ENCODE measurements around the gene LHX4. TPM values are rescaled to one million over a fixed set of nuclear protein-coding genes. Genes with fewer than 3 reads are reported as not detected.

LHX4 gene
- total and polyA plus RNA-seq, 4 donors: 0.02 to 0.03 (median 0.02) TPM; not detected in 1

DNA sequence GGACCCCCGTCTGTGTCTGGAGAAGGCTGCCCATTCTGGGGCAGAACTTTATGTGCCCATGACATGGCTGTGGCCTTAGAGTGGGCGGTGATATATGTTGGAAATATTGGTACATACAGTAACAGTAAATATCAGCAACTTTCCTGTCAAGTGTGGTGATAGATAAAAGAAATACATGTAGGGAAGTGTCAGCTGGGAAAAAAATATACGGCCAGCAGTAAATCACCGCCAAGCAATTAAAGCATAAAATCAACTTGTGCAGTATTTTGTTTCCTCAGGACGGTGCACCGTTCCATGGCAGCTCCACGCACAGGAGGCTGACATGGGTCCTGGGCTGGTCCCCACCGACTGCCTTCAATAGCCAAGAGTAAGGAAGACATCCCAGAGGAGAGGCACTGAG lies 27.4 kb downstream of the LHX4 start:
- DNase-seq (no peak), ATAC-seq (ENCODE audit: insufficient read depth, low FRiP score) (no peak)
- no peaks in the 10 kb centered on the region for H3K36me3 ChIP-seq (ENCODE audit: control insufficient read depth in 4 of 4, insufficient read depth in 4 of 4, low read length in 4 of 4)
- WGBS, 2 donors: 74 to 75% methylated on average over 8 of the region's 8 CpGs
- peaks cover 0 to 3% (median 0%) of the 10 kb centered on the region in 5 donors for H3K4me1 ChIP-seq (ENCODE audit: control insufficient read depth in 5 of 5, insufficient read depth in 5 of 5, low read length in 5 of 5)
- TF ChIP-seq, protein P1, sequence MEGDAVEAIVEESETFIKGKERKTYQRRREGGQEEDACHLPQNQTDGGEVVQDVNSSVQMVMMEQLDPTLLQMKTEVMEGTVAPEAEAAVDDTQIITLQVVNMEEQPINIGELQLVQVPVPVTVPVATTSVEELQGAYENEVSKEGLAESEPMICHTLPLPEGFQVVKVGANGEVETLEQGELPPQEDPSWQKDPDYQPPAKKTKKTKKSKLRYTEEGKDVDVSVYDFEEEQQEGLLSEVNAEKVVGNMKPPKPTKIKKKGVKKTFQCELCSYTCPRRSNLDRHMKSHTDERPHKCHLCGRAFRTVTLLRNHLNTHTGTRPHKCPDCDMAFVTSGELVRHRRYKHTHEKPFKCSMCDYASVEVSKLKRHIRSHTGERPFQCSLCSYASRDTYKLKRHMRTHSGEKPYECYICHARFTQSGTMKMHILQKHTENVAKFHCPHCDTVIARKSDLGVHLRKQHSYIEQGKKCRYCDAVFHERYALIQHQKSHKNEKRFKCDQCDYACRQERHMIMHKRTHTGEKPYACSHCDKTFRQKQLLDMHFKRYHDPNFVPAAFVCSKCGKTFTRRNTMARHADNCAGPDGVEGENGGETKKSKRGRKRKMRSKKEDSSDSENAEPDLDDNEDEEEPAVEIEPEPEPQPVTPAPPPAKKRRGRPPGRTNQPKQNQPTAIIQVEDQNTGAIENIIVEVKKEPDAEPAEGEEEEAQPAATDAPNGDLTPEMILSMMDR (IDR thresholded peaks at IDR 0.05; ENCODE audit: control extremely low read depth, extremely low read depth): no peak
- H3K4me3 ChIP-seq: no peak overlapping the region
- no peak overlapping the region for H3K27ac ChIP-seq (ENCODE audit: low read depth in 1 of 2, low read length in 1 of 2)
- H3K27me3 ChIP-seq (ENCODE audit: control insufficient read depth in 3 of 3, insufficient read depth in 3 of 3, low read length in 2 of 3): peaks cover 4 to 10% (median 10%) of the 10 kb centered on the region in 3 donors
- H3K9me3 ChIP-seq (ENCODE audit: control insufficient read depth in 4 of 4, insufficient read depth in 3 of 4, low read length in 3 of 4): no peaks in the 10 kb centered on the region
- no peak overlapping the region for H3K9ac ChIP-seq (ENCODE audit: insufficient read depth in 1 of 2, low read length in 2 of 2)

DNA sequence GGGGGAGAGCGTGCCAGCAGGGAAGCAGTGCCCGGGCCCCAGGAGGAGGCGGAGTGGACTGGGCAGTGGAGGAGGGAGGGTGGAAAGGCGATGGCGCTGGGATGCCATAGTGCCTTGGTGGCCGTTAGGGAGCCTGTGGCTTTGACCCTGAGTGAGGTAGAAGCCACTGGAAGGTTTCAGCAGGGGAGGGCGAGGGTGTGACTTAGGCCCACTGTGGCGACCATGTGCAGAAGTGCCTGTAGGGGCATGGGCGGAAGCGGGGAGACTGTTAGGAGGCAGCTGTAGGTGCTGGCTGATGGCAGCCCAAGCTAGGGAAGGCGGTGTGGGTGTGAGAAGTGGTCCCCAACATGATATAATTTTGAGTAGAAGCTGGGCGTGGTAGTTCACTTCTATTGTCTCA lies 28.2 kb downstream of the LHX4 start:
- Histone ChIP-seq H3K4me3 (no peak overlapping the region), H3K36me3 (ENCODE audit: control insufficient read depth in 4 of 4, insufficient read depth in 4 of 4, low read length in 4 of 4) (no peaks in the 10 kb centered on the region), H3K9me3 (ENCODE audit: control insufficient read depth in 4 of 4, insufficient read depth in 3 of 4, low read length in 3 of 4) (no peaks in the 10 kb centered on the region), H3K4me1 (ENCODE audit: control insufficient read depth in 5 of 5, insufficient read depth in 5 of 5, low read length in 5 of 5) (peaks cover 0 to 3% (median 0%) of the 10 kb centered on the region in 5 donors), H3K27ac (ENCODE audit: low read depth in 1 of 2, low read length in 1 of 2) (no peak overlapping the region), H3K27me3 (ENCODE audit: control insufficient read depth in 3 of 3, insufficient read depth in 3 of 3, low read length in 2 of 3) (peaks cover 4 to 13% (median 10%) of the 10 kb centered on the region in 3 donors), H3K9ac (ENCODE audit: insufficient read depth in 1 of 2, low read length in 2 of 2) (no peak overlapping the region)
- ATAC-seq (ENCODE audit: insufficient read depth, low FRiP score) (no peak), DNase-seq (no peak)
- TF ChIP-seq, protein P1 (IDR thresholded peaks at IDR 0.05; ENCODE audit: control extremely low read depth, extremely low read depth): no peak
- 86 to 91% methylated on average over 12 of the region's 12 CpGs for WGBS, 2 donors

DNA sequence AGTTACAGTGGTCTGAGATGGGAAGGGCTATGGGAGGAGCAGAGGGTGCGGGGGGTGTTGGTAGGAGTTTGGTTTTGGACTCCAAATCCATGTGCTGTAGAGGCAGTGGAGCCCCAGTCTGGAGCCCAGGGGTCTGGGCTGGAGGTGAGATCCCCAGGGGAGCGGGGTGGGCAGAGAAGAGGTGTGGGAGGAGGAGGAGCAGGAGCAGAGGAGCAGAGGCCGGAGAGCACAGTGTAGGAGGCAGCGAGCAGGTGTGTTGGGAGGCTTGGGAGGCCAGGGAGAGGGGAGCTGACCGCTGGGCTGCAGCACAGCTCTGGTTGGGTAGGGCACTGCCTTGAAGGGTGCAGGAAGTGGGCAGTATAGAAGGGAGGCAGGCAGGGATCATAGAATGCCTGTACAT lies 28.9 kb downstream of the LHX4 start:
- 70 to 86% methylated on average over 5 of the region's 5 CpGs for WGBS, 2 donors
- Histone ChIP-seq H3K9ac (ENCODE audit: insufficient read depth in 1 of 2, low read length in 2 of 2) (no peak overlapping the region), H3K36me3 (ENCODE audit: control insufficient read depth in 4 of 4, insufficient read depth in 4 of 4, low read length in 4 of 4) (no peaks in the 10 kb centered on the region), H3K27ac (ENCODE audit: low read depth in 1 of 2, low read length in 1 of 2) (no peak overlapping the region), H3K9me3 (ENCODE audit: control insufficient read depth in 4 of 4, insufficient read depth in 3 of 4, low read length in 3 of 4) (no peaks in the 10 kb centered on the region), H3K27me3 (ENCODE audit: control insufficient read depth in 3 of 3, insufficient read depth in 3 of 3, low read length in 2 of 3) (peaks cover 4 to 13% (median 10%) of the 10 kb centered on the region in 3 donors), H3K4me1 (ENCODE audit: control insufficient read depth in 5 of 5, insufficient read depth in 5 of 5, low read length in 5 of 5) (peaks cover 0 to 3% (median 0%) of the 10 kb centered on the region in 5 donors), H3K4me3 (no peak overlapping the region)
- TF ChIP-seq, protein P1 (IDR thresholded peaks at IDR 0.05; ENCODE audit: control extremely low read depth, extremely low read depth): no peak
- DNase-seq (no peak), ATAC-seq (ENCODE audit: insufficient read depth, low FRiP score) (no peak)
